Cortex of kidney (tissue), 1 donor: ENCODE data around the gene VASH2.
A peak's percentile ranks its signal among the peaks of the same experiment; 100 is the strongest.
"Not testable (repeated sequence)": the region's sequence is repeated elsewhere in the genome, so short reads cannot be mapped to it uniquely, and the experiment has no call there.

Source experiments
- DNase-seq: peaks from one replicate; lab custom pipeline; 2025; lab: John Stamatoyannopoulos, UW

The VASH2 gene

DNA sequence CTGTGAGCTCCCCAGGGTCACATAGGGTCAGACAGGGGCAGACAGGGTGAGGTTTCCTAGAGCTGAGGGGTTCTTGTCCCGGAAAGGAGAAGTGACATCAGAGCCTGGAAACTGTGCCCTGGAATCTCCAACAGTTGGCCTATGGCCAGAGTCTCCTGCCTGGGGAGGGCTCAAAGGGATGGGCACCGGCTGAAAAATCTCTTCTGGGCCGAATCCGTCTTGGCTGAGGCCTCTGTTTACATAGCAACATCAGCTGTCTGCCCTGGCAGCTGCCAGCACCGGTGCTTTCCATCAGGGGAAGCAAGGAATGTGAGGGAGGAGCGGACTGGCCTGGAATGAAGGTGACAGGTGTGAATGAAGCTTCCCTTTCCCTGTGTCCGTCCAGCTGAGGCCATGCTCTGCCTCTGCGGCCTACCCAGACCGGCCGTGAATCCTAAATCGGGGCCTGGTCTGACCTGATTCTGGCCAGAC, 30.7 kb downstream of the VASH2 start:
- DNase-seq = no peak

DNA sequence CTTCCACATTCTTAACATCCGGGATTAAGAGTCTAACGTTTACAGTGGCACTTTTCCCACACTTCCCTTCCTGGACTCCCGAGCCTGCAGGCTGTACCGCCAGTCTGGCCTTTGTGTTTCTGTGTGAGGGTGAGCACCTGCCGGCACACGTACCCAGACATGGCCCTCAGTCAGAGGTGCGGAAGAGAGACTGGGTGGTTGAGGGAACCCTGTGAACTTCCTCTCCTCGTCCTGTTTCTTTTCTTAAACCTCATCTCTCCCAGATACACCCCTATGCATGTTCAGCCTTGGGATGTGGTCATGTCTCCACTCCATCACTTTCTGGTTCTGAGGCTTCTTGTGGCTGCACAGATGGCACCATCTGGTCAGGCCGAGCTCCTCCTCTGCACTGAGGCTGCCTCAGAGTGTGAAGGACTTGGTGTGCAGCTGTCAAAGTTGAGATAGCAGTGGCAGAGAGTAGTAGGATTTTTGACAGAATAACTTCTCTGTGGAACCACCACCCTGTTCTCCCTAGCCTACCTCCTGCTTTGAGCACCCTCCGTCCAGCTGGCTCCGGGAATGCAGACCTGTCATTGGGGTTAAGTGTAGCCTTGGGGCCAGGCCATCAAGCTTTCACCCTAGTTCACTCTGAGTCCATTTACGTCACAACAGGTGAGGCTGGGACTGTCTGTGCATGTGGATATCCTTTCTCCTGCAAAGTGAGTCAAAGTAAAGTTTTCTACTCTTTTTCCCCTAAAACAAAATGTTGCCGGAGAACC, 31.4 kb downstream of the VASH2 start:
- no peak for DNase-seq

DNA sequence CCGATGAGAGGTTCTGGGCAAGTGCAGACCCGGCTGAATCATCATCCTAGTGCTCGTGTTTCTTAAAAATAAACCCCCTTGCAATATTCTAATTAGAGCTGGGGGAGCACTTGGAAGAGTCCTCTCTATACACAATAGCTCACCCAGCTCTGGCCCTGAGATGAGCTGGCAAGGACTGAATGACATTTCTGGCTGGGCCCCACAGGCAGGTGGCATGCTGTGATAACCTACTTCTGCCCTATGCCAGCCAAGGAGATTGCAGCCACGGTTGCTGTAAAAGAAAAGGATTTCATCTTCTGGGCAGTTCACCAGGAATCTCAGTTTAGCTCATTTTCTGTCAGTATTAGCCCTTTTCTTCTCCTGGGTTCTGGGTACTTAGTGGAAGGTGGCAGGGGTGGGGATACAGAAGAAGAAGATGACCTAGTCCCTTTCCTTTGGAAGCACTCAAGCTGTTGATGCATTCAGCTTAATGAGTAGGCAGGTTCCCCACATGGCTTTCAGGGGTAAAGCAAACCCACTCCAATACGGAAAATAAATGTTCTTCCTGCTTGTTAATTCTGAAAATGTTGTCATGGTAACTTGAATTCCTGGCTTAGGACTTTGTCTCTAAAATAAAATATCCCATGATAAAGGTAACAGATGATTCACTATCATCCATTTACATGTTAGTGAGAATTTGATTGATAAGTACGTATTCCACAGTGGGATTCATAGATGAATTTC, 32.2 kb downstream of the VASH2 start:
- DNase-seq = no peak

DNA sequence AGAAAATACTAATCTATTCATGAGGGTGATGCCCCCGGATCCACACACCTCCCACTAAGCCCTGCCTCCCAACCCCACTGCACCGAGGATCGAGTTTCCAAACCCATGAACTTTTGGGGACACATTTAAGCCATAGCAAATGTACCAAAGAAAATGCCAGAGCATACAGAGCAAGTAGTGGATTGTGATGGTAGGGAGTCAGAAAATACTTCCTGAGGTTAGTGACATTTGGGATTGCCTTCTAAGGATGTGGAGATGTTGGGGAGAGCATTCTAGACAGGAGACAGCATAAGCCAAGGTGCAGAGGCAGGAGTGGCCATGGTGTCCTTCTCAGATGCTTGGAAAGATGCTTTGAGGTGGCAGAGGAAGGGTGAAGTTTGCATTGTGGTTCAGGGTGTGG, 33.1 kb downstream of the VASH2 start:
- DNase-seq = no peak

DNA sequence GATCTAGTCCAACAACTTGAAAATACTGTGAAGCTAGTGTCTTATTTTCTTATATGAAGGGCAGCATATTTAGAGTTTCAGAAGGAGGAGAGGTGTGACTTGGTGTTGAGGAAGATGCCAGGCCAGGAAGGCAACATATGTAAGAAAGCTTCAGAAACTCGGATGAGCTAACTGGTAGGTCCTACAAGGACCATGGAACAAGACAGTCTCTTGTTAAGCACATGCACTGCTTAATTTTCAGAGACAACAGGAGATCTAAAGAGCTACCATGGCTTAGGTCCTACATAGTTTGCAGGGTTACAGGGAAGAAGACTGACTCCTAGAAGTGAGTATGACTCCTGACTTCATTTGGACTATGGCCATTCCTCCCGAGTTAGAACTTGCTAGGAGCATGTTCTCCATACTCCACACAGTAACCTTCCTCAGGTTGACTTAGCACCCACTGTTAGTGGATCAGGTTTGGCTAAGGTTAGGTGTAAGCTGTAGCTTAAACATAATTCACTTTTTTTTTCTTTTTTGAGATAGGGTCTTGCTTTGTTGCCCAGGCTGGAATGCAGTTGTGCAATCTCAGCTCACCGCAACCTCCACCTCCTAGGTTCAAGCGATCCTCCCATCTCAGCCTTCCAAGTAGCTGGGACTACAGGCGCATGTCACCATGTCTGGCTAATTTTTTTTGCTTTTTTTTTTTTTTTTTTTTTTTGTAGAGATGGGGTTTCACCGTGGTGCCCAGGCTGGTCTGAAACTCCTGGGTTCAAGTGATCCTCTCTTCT, 34.4 kb downstream of the VASH2 start:
- no peak for DNase-seq

DNA sequence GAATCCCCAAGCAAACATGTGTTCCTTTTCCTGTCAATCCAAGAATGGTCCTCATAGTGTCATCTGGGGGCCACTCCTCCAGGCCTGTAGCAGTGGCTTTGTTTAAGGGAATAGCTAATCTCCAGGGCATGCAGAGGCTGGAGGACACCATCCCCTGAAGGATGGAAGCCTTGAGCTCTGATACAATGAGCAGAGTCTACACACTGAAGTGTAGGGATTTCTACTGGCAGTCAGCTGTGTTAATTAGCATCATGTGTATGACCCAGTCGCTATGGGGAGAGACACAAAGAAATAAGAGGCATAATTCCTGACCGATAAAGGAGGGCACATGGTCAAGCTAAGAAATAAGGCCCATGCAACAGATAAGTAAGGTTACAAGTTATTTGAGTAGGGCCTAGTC, 36.2 kb downstream of the VASH2 start:
- DNase-seq = no peak

DNA sequence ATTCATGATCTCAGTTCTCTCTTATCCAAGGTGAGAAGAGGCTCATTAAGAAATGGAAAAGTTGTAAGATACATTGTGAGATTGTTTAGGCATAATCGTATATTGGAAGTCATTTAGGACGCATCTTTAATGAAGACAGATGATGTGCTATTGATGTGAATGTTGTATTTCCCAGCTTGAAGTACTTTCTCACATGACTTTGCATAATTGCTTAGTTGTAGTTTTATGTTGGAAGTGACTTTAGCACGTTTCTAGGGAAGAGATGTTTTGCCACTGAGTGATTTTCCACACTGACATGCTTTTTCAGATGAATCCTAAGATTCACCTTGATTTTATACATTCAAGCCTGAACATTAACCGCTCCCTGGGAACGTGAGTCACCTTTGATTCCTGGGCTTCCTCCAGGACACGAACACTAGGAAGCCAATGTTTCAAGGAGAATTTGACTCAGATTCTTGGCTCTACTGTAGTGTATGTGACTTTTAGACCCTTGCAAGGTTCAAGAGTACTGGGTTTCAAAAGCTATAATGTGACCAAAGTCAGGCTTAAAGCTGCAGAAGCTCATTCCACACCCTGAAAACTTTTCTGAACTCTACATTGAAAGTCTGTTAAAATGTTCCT, 37.5 kb downstream of the VASH2 start:
- no peak for DNase-seq

DNA sequence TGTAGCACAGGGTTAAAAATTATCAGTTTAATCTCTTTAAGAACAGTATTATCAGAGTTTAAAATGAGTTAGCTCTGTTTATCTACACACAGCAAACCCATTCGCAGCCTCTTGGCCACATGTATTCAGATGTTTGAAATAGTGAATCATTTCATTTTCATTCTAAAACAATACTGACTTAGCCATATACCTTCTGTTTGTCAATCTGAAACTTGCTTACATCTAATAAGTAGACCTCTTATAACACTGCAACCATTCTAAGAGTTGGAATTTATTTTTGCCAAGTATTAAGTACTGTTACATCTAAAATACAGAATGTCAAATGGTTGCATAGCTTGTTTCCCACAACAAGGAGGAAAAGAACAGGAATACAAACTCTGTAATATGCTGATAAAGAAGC, 39.9 kb downstream of the VASH2 start:
- no peak for DNase-seq

DNA sequence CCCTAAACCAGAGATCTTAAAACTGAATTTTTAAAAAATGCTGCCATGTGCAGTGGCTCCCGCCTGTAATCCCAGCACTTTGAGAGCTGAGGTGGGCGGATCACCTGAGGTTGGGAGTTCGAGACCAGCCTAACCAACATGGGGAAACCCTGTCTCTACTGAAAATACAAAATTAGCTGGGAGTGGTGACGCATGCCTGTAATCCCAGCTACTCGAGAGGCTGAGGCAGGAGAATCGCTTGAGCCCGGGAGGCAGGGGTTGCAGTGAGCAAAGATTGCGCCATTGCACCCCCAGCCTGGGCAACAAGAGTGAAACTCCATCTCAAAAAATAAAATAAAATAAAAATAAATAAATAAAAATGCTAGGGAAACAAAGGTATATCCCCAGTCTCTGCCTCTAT, 43.6 kb downstream of the VASH2 start:
- DNase-seq = not testable (repeated sequence)

DNA sequence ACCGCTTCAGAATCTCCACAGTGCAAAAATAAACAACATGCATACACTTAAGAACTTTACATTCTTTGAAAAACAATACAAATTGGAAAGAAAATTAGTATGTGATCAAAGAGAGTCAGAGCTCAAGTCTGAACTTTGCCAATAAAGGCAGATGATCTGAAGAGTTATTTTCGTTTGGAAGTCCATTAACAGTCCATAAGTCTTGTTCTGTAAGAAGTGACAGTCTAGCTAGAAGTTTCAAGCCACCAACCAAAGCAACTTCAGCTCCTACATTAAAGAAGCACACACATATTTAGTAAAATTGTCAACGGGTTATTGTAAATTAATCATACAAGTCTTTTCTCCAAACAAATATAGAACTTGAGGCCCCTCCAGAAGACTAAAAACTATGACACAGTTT, 44.6 kb downstream of the VASH2 start:
- DNase-seq = no peak

DNA sequence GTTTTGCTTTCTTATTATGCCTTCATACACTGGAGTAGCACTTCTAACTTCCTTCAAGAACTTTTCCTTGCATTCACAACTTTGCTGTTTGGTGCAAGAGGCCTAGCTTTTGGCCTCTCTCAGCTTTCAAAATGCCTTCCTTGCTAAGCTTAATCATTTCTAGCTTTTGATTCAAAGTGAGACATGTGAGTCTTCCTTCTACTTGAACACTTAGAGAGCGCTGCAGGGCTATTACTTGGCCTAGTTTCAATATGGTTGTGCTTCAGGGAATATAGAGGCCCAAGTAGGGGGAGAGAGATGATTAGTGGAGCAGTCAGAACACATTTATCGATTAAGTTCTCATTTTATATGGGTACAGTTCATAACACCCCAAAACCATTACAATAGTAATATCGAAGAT, 52.9 kb downstream of the VASH2 start:
- no peak for DNase-seq

DNA sequence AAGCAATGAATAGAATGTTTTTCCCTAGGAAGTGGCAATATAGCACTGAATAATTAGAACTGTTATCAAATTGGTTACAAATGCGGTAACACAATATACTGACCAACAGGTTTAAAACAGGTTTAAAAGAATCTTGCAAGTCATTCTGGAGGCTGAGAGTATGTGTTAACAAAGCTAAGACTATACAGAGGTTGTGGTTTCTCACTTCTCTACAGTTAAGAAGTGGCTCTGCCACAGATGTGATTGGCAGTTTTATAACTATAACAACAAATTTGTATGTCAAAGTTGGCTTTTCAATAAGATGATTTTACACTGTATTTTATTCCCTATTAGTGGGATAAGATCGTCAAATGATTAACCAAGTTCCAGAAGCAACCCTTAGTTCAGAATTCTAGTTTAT, 58.2 kb downstream of the VASH2 start:
- no peak for DNase-seq

DNA sequence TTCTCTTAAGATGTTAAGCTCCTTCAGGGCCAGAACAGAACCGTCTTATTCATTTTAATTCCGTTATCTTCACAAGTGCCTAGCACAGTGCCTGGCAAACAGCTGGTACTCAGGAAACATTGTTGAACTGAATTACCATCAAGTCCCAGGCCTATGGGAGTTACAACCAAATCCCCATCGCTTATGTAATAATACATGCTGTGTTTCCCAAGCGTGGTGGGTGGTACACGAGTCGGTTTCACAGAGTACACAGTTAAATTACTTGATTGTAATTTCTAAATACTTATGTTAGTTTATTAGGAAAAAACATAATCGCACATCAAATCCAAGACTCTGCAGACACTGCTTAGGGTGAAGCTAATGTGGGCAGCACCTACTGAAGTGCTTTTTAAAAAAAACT, 64.3 kb downstream of the VASH2 start:
- DNase-seq = no peak

DNA sequence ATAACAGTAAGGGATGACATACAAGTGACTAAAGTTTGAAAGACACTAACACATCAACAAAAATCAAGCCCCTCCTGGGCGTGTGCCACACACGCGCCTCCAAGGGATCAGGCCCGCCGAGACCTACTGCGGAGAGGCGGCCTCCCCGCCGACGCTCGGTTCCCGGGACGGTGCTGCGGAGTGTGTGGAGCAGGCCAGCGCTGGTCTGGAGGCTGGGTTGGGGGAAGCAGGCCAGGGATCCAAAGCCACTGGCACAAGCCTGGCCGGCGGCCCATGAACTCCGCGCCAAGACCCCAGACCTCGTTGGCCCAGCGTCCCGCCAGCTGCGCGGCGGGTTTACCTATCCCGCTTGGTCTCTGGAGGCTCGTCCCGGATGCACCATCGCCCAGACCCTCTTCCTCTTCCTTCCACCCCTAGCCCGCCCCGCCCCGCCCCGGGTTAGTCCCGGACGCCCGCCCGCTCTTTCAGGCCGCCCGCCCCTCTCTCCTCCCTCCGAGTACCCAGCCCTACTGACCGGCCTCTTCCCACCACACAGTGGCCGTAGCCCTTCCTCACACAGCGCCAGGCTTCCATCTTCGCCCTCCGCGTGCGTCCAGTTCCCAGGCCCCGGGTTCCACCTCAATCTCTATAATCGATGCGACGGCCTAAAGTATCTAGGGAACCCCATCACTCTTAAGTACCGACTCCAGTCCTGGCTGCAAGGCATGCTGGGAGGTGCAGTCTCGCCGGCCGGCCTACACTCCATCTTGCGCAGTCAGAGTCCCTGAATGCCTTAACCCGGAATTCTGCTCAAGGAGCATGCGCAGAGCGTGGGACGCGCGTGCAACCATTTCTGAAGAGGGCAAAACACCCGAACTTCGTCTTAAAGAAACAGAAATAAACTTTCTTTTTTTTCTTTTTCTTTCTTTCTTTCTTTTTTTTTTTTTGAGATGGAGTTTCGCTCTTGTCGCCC, 65.0 kb downstream of the VASH2 start, which contains the start of gene ANGEL2:
Gene ANGEL2 (minus strand): TSS at position 769 of the 952 bp plus-strand sequence. CDS start 196 bp downstream, at position 573.
- DNase-seq = peak; percentile 38

DNA sequence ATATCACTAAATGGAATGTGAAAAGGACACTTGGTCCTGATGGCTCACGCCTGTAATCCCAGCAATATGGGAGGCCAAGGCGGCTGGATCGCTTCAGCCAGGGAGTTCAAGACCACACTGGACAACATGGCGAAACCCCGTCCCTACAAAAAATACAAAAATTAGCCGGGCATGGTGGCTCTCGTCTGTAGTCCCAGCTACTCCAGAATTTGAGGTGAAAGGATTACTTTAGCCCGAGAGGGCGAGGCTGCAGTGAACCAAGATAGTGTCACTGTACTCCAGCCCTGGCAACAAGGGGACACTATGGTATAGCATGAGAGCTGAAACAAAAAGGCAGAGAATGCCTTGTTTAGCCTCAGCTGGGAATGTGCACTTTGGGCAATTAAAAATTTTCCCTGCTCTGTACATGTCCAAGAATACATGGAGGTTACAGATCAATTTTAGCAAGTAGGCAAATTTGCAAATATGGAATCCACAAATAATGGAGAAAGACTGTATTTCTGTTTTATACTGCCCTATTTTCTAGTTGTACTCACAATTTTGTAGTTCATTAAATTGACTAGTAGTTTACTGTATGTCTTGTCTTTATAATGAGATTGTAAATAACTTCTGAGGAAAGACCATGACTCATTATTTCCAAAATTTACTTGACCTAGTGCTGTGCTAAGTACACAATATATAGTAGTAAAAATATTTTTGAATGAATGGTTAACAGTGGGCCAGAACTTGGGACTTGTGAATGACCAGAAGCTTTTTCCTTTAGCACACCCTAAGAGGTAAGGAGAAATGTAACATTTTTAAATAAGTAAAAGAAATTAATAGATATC, 67.3 kb downstream of the VASH2 start:
- DNase-seq = no peak

DNA sequence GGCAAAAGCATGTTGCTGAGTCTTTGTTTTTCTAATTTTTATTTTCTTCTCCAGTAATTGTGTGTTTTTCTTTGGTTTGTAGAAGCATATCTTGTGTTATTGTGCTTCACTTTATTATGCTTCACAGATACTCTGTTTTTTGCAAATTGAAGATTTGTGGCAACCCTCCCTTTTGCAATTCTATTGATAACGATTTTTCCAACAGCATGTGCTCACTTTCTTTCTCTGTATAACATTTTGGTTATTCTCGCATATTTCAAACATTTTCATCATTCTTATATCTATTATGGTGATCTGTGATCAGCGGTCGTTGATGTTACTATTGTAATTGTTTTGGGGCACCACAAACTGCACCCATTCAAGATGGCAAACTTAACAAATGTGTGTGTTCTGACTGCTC, 69.1 kb downstream of the VASH2 start:
- DNase-seq = no peak

DNA sequence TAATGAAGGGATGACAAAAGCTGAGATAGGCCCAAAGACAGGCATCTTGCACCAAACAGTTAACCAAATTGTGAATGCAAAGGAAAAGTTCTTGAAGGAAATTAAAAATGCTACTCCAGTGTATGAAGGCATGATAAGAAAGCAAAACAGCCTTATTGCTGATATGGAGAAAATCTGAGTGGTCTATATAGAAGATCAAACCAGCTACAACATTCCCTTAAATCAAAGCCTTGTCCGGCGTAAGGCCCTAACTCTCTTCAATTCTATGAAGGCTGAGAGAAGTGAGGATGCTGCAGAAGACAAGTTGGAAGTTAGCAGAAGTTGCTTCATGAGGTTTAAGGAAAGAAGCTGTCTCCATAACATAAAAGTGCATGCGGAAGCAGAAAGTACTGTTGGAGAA, 69.7 kb downstream of the VASH2 start:
- no peak for DNase-seq

DNA sequence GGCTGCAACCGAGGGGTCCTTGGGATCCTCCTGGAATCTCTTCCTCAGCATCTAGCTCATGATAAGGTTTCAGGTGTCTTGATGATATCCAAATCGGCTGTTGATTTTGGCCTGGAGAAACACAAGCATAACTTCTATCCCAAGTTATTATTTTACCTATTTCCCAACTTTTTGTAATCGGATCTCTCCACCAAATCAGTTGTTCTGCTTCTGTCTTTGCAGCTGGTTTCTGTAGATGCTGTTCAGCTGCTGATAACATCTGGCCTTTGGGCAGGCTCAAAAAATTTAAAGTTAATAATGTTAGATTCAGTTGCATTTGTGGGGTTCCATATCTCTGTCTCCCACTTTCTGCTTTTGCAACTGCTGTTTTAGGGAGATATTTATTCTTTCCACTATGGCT, 76.7 kb downstream of the VASH2 start:
- DNase-seq = not testable (repeated sequence)

DNA sequence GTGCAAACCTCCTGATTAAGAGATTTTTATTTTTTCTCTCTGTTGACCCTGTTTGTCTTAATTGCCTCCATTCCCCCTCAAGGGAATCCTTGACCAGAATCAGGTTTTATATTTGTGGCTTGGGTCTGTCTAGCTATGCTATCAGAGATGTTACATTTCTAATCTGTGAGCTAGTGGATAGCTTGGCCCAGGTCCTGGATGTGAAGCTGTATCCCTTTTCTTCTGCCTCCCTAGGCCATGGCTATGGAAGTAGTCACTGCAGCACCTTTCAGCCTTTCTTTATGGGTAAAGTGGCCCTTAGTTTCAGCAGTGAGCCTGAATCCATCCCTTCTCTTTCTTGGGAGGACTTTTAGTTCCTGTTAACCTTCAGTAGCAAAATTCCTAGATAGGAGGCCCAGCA, 82.3 kb downstream of the VASH2 start:
- no peak for DNase-seq

DNA sequence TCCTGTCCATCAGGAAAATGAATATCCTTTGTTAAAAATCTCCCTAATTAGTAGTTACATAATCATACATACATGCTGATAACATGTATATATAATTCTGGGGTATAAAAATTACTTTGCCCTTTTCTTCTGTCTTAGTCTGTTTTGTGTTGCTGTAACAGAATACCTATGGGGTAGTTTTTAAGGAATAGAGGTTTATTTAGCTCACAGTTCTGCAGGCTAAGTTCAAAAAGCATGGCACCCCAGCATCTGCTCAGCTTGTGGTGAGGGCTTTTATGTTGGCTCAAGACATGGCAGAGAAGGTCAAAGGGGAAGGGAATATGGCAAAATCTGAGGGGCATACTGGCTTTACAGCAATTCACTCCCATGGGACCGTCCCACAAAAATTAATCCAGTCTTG, 84.4 kb downstream of the VASH2 start:
- no peak for DNase-seq
